K562 (cell line): ENCODE measurements around the gene GRB10. TPM values are rescaled to one million over a fixed set of nuclear protein-coding genes. Genes with fewer than 3 reads are reported as not detected.

Experiments
- ATAC-seq: fragments of 200-7000 bp; cut with Tn5 transposase; 3 replicates; pipeline ENCODE4 v1.9.1; 2020; ENCODE audit warnings: moderate library complexity
- BruUV-seq: library from RNA; stranded (reverse); fragments of 400-500 nt; replicated peaks from 2 replicates; lab custom pipeline; 2021; lab: Mats Ljungman, UMichigan
- CTCF ChIA-PET: fragments of 300-600 bp; formaldehyde crosslinking; extraction: SDS; loops from one replicate; lab custom pipeline; 2021; ENCODE audit warnings: low intra/inter-chr PET ratio; lab: Yijun Ruan, JAX
- POLR2A ChIA-PET: fragments of 300-600, 350-650 bp; sonication (Branson Sonifier 250); formaldehyde crosslinking; extraction: SDS; loops from one replicate; lab custom pipeline; 2021; ENCODE audit warnings: antibody characterized with exemption, inconsistent platforms; lab: Yijun Ruan, JAX
- DNase-seq, 4 experiments: peaks; one replicate each; pipeline versions ENCODE4 v3.0.0 to v3.0.0-alpha.2; 2011 to 2018; ENCODE audit warnings: low spot score in 3 of 4, mixed read lengths in 3 of 4; ENCODE audit errors: extremely low read depth in 1 of 4
- FAIRE-seq: peaks from 2 replicates; lab custom pipeline; 2011; peaks lifted over from hg19 to GRCh38; lab: Jason Lieb, UNC
- H2AFZ ChIP-seq: 2 replicates; pipeline ENCODE4 v1.6.0; 2011; ENCODE audit warnings: low read depth, low read length, control low read depth, inconsistent platforms
- H3K27ac ChIP-seq: fragments of 200-600 bp; 3 replicates; pipeline ENCODE4 v1.8.0; 2011; ENCODE audit warnings: low read depth, mild to moderate bottlenecking, control low read depth, inconsistent platforms, low read length, moderate library complexity, mixed read lengths; ENCODE audit errors: extremely low read depth
- H3K27me3 ChIP-seq, 2 experiments: fragments of 300-600 bp in 1 of 2; 2 replicates in 1 of 2; 3 replicates in 1 of 2; pipeline versions ENCODE4 v1.6.0 to v1.8.0; 2011; ENCODE audit warnings: inconsistent platforms in 2 of 2, low read length in 2 of 2, mild to moderate bottlenecking in 1 of 2, mixed read lengths in 1 of 2, moderate library complexity in 1 of 2; ENCODE audit not compliant: control insufficient read depth in 2 of 2, insufficient read depth in 2 of 2
- H3K36me3 ChIP-seq: fragments of 300-600 bp; 3 replicates; pipeline ENCODE4 v1.8.0; 2011; ENCODE audit warnings: mild to moderate bottlenecking, low read length, inconsistent platforms; ENCODE audit not compliant: control insufficient read depth, insufficient read depth
- H3K4me1 ChIP-seq, 2 experiments: fragments of 200-600 bp in 1 of 2; replicated peaks in 1 of 2; 2 replicates in 1 of 2; 3 replicates in 1 of 2; pipeline versions ENCODE4 v1.5.1 to v1.8.0; 2011; ENCODE audit warnings: inconsistent platforms in 2 of 2, low read length in 2 of 2, mild to moderate bottlenecking in 1 of 2, mixed read lengths in 1 of 2, moderate library complexity in 1 of 2; ENCODE audit not compliant: control insufficient read depth in 2 of 2, insufficient read depth in 2 of 2
- H3K4me2 ChIP-seq: 2 replicates; pipeline ENCODE4 v1.6.1; 2011; ENCODE audit warnings: low read length, control low read depth, inconsistent platforms, mixed read lengths; ENCODE audit not compliant: insufficient read depth
- H3K4me3 ChIP-seq: fragments of 200-600 bp; sonication (generic), shearing (Covaris generic); 2 replicates; pipeline ENCODE4 v1.5.1; 2016; ENCODE audit warnings: control low read depth, inconsistent platforms
- H3K79me2 ChIP-seq: fragments of 200-600 bp; 3 replicates; pipeline ENCODE4 v1.8.0; 2011; ENCODE audit warnings: low read length, inconsistent platforms; ENCODE audit not compliant: control insufficient read depth, insufficient read depth
- H3K9ac ChIP-seq, 2 experiments: 2 replicates each; pipeline versions ENCODE4 v1.6.0 to v1.6.1; 2011; ENCODE audit warnings: low read depth in 2 of 2, low read length in 2 of 2, control low read depth in 1 of 2, inconsistent platforms in 1 of 2, mild to moderate bottlenecking in 1 of 2, mixed read lengths in 1 of 2; ENCODE audit not compliant: insufficient read depth in 1 of 2
- H3K9me1 ChIP-seq: one replicate; pipeline ENCODE4 v1.6.0; 2011; ENCODE audit warnings: inconsistent platforms, mild to moderate bottlenecking, low read length, moderate library complexity; ENCODE audit not compliant: control insufficient read depth, insufficient read depth
- H3K9me3 ChIP-seq: replicated peaks from 2 replicates; pipeline ENCODE4 v1.5.1; 2011; ENCODE audit warnings: low read depth, low read length, inconsistent platforms; ENCODE audit not compliant: control insufficient read depth, insufficient read depth
- H4K20me1 ChIP-seq: replicated peaks from 2 replicates; pipeline ENCODE4 v1.6.1; 2011; ENCODE audit warnings: low read length, inconsistent platforms, mixed read lengths; ENCODE audit not compliant: control insufficient read depth, insufficient read depth
- ARID1B ChIP-seq: fragments of 450-650 bp; IDR thresholded peaks from 2 replicates; pipeline ENCODE4 v1.6.1; 2016; ENCODE audit warnings: antibody characterized with exemption, mild to moderate bottlenecking, inconsistent platforms
- ESRRA ChIP-seq: fragments of 450-650 bp; IDR thresholded peaks from 2 replicates; pipeline ENCODE4 v1.6.1; 2014; ENCODE audit warnings: low read depth, mild to moderate bottlenecking, moderate library complexity, borderline replicate concordance
- ETV5 ChIP-seq: sonication (generic); formaldehyde crosslinking; IDR thresholded peaks from 2 replicates; pipeline ENCODE4 v1.4.0; 2020; ENCODE audit warnings: low read depth, mild to moderate bottlenecking, missing genetic modification reagents
- HOXB6 ChIP-seq: fragments of 250-450 bp; sonication (Bioruptor Pico); IDR thresholded peaks from 2 replicates; pipeline ENCODE4 v1.5.1; 2022; ENCODE audit warnings: mild to moderate bottlenecking, borderline replicate concordance
- JUN ChIP-seq, 2 experiments: sonication (generic) in 1 of 2; formaldehyde crosslinking in 1 of 2; IDR thresholded peaks; 2 replicates each; pipeline versions ENCODE4 v1.6.1 to v1.8.0; 2012 to 2022; ENCODE audit warnings: borderline replicate concordance in 2 of 2, mild to moderate bottlenecking in 2 of 2, improper control_type of control experiment in 1 of 2, low read depth in 1 of 2, low read length in 1 of 2, missing genetic modification reagents in 1 of 2
- JUND ChIP-seq, 2 experiments: IDR thresholded peaks; 2 replicates in 1 of 2; 3 replicates in 1 of 2; pipeline ENCODE4 v1.6.1; 2011; ENCODE audit warnings: borderline replicate concordance in 2 of 2, low read depth in 2 of 2, low read length in 2 of 2, improper control_type of control experiment in 1 of 2, missing biosample characterization in 1 of 2, missing genetic modification characterization in 1 of 2, missing genetic modification reagents in 1 of 2
- NRF1 ChIP-seq, 2 experiments: fragments of 450-650 bp; IDR thresholded peaks in 1 of 2; conservative IDR thresholded peaks in 1 of 2; 2 replicates each; pipeline ENCODE4 v1.6.1; 2014; ENCODE audit warnings: mild to moderate bottlenecking in 2 of 2
- RHOXF2B ChIP-seq: fragments of 250-450 bp; sonication (Bioruptor Pico); conservative IDR thresholded peaks from 2 replicates; pipeline ENCODE4 v1.5.1; 2021
- SMAD1 ChIP-seq: fragments of 150-350 bp; IDR thresholded peaks from 2 replicates; pipeline ENCODE4 v1.6.1; 2014; ENCODE audit warnings: low read length, low read depth; ENCODE audit not compliant: partially characterized antibody
- XRCC5 ChIP-seq: fragments of 200-400 bp; formaldehyde crosslinking; IDR thresholded peaks from 2 replicates; pipeline ENCODE4 v1.6.1; 2017; ENCODE audit warnings: low read depth, mild to moderate bottlenecking, low read length
- ZNF212 ChIP-seq: fragments of 450-650 bp; formaldehyde crosslinking; IDR thresholded peaks from 2 replicates; pipeline ENCODE4 v1.4.0; 2020; ENCODE audit warnings: mild to moderate bottlenecking
- ZNF282 ChIP-seq: sonication (generic); formaldehyde crosslinking; IDR thresholded peaks from 2 replicates; pipeline ENCODE4 v1.8.1; 2023; ENCODE audit warnings: missing genetic modification reagents
- ZNF778 ChIP-seq: fragments of 450-650 bp; formaldehyde crosslinking; IDR thresholded peaks from 2 replicates; pipeline ENCODE4 v1.4.0; 2020; ENCODE audit warnings: mild to moderate bottlenecking, moderate library complexity
- WGBS: fragments of 100-300 bp; shearing (Covaris generic); methylation state at CpG from one replicate; pipeline ENCODE4 v1.1.6; 2016; ENCODE audit warnings: low coverage, mixed read lengths; ENCODE audit not compliant: insufficient coverage; ENCODE audit errors: missing lambda C conversion rate; 5-methylcytosine and 5-hydroxymethylcytosine counted together
- in situ Hi-C: fragments of 300-500 bp; cut with MboI; formaldehyde crosslinking; loops from 4 replicates; pipeline ENCODE4 v1.15.0; 2018; ENCODE audit warnings: inconsistent platforms, mixed read lengths
- intact Hi-C: fragments of 100-400 bp; cut with micrococcal nuclease; formaldehyde crosslinking; loops from 2 replicates; pipeline ENCODE4 v1.14.2; 2022
- polyA plus RNA-seq, 8 experiments: library from polyadenylated mRNA; depleted of rRNA in 4 of 8; stranded (reverse) in 5 of 8; unstranded in 3 of 8; fragments of >200 nt; fragmentation: Nextera tagmentation in 2 of 8; fragmentation: Illumina TruSeq in 1 of 8; extraction: Ambion mirVana in 2 of 8; extraction: Trizol in 1 of 8; gene quantifications; 2 replicates each; pipeline versions ENCODE4 v1.2.1 to v1.2.3, GENCODE V29; 2011 to 2014; ENCODE audit warnings: inconsistent platforms in 1 of 8, missing spikeins in 1 of 8
- total RNA-seq, 7 experiments: library from RNA; depleted of rRNA in 6 of 7; stranded (reverse); fragments of >200 nt in 6 of 7; fragmentation: Illumina TruSeq in 2 of 7; extraction: Trizol in 2 of 7; gene quantifications; 2 replicates each; pipeline versions ENCODE4 v1.2.1 to v1.2.3, GENCODE V29; 2011 to 2021; ENCODE audit warnings: low replicate concordance in 1 of 7
- TF ChIP-seq, protein P1 (sequence below), 2 experiments: fragments of 450-650 bp in 1 of 2; sonication (generic) in 1 of 2; formaldehyde crosslinking in 1 of 2; IDR thresholded peaks in 1 of 2; conservative IDR thresholded peaks in 1 of 2; 2 replicates each; pipeline versions ENCODE4 v1.6.1 to v1.8.1; 2016 to 2023; ENCODE audit warnings: mild to moderate bottlenecking in 2 of 2, moderate library complexity in 2 of 2, inconsistent platforms in 1 of 2, missing genetic modification reagents in 1 of 2
- TF ChIP-seq, protein P2 (sequence below), 2 experiments: fragments of 450-650 bp; conservative IDR thresholded peaks; 2 replicates each; pipeline ENCODE4 v1.6.1; 2017; ENCODE audit warnings: mild to moderate bottlenecking in 2 of 2, moderate library complexity in 2 of 2
- TF ChIP-seq, protein P3 (sequence below): fragments of 250-450 bp; sonication (Bioruptor Pico); IDR thresholded peaks from 2 replicates; pipeline ENCODE4 v1.5.1; 2021; ENCODE audit warnings: mild to moderate bottlenecking

Gene GRB10
- total and polyA plus RNA-seq, 9 of the 15 experiments (the other 6 are each of a cell fraction or from before 2014, with no cell fraction given) = 8.9 to 88.5 (median 40.7) TPM

DNA sequence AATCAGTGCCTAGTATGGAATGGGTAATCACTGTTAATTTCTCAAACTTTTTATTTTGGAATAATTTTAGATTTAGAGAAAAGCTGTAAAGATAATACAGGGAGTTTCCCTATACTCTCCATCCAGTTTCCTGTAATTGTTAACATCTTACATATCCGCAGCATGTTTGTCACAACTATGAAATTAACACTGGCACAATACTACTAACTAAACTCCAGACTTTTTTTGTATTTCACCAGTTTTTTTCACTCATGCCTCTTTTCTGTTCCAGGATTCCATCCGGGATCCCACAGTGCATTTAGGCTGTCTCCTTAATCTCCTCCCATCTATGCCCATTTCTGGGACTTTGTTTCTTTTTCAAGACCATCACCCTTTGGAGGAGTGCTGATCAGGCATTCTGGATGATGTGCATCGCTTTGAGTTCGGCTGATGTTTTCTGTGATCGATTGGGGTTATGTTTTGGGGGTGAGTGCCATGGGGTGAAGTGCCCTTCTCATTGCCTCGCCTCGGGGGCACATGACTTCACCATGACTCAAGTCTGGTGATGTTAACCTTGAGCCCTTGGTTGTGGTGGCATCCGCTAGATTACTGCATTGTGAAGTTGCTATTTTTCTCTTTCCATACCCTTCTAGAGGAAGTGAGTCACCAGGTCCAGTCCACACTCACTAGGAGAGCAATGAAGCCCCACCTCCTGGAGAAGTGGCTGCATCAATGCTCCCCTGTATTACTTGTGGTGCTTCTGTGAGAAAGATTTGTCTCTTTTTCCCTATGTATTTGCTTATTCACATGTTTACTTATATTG, 43.9 kb upstream of the GRB10 start:
- Histone ChIP-seq H3K36me3 (no peaks in the 10 kb centered on the region), H3K27me3 (peaks cover 7 to 29% of the 10 kb centered on the region in 2 experiments), H3K4me2 (no peak overlapping the region), H4K20me1 (no peaks in the 10 kb centered on the region), H3K4me1 (no peaks in the 10 kb centered on the region; a peak in 2 of 5 replicates), H3K9me3 (no peaks in the 10 kb centered on the region), H3K4me3 (no peak overlapping the region), H2AFZ (no peak overlapping the region), H3K9me1 (no peaks in the 10 kb centered on the region), H3K27ac (no peak overlapping the region), H3K9ac (no peak overlapping the region), H3K79me2 (no peaks in the 10 kb centered on the region)
- CTCF ChIA-PET = no interaction called here
- FAIRE-seq (peak; percentile 29), DNase-seq (peak in 1 of 4 experiments; percentile 12), ATAC-seq (peak; percentile 72)
- POLR2A ChIA-PET = no interaction called here
- intact Hi-C loops (no loop called here), in situ Hi-C loops (no loop called here)
- WGBS = 3% methylated on average over 8 of the region's 8 CpGs
- no TSS peak for BruUV-seq
- 0 out of 2 replicates have a peak, but pooled peaks have one; percentile 25 for TF ChIP-seq ETV5 (CRISPR knock-in tag)
- no peak for TF ChIP-seq HOXB6
- peak; percentile 43; the same call in 1 of the 2 replicates for TF ChIP-seq JUN (IDR thresholded peaks at IDR 0.05; ENCODE audit: borderline replicate concordance, low read depth, low read length)
- TF ChIP-seq JUN (CRISPR knock-in tag; IDR thresholded peaks at IDR 0.05; ENCODE audit: borderline replicate concordance) = no peak
- TF ChIP-seq ZNF282 (CRISPR knock-in tag) = no peak
- TF ChIP-seq, protein P1, sequence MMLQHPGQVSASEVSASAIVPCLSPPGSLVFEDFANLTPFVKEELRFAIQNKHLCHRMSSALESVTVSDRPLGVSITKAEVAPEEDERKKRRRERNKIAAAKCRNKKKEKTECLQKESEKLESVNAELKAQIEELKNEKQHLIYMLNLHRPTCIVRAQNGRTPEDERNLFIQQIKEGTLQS (IDR thresholded peaks at IDR 0.05) = peak; percentile 72
- TF ChIP-seq, protein P1 (CRISPR knock-in tag; conservative IDR thresholded peaks at IDR 0.05) = no peak
- peak; percentile 74; the same call in 1 of the 2 replicates for TF ChIP-seq JUND (IDR thresholded peaks at IDR 0.05; ENCODE audit: borderline replicate concordance, low read depth, low read length)
- TF ChIP-seq JUND (tag; IDR thresholded peaks at IDR 0.05; ENCODE audit: borderline replicate concordance, low read depth, low read length) = peak; percentile 58; the same call in 2 of the 3 replicates
- no peak for TF ChIP-seq ZNF212 (CRISPR knock-in tag)
- TF ChIP-seq, protein P2, sequence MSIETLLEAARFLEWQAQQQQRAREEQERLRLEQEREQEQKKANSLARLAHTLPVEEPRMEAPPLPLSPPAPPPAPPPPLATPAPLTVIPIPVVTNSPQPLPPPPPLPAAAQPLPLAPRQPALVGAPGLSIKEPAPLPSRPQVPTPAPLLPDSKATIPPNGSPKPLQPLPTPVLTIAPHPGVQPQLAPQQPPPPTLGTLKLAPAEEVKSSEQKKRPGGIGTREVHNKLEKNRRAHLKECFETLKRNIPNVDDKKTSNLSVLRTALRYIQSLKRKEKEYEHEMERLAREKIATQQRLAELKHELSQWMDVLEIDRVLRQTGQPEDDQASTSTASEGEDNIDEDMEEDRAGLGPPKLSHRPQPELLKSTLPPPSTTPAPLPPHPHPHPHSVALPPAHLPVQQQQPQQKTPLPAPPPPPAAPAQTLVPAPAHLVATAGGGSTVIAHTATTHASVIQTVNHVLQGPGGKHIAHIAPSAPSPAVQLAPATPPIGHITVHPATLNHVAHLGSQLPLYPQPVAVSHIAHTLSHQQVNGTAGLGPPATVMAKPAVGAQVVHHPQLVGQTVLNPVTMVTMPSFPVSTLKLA (conservative IDR thresholded peaks at IDR 0.05) = no peak
- TF ChIP-seq RHOXF2B (CRISPR knock-in tag) = no peak
- TF ChIP-seq ARID1B = peak; percentile 40
- no peak for TF ChIP-seq SMAD1
- TF ChIP-seq XRCC5 = no peak
- TF ChIP-seq ESRRA = no peak
- TF ChIP-seq, protein P3, sequence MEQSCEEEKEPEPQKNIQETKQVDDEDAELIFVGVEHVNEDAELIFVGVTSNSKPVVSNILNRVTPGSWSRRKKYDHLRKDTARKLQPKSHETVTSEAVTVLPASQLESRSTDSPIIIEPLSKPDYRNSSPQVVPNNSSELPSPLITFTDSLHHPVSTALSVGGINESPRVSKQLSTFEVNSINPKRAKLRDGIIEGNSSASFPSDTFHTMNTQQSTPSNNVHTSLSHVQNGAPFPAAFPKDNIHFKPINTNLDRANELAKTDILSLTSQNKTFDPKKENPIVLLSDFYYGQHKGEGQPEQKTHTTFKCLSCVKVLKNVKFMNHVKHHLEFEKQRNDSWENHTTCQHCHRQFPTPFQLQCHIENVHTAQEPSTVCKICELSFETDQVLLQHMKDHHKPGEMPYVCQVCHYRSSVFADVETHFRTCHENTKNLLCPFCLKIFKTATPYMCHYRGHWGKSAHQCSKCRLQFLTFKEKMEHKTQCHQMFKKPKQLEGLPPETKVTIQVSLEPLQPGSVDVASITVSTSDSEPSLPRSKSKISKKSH (CRISPR knock-in tag) = no peak
- no peak for TF ChIP-seq NRF1 (conservative IDR thresholded peaks at IDR 0.05 in 1 of 2, IDR thresholded peaks at IDR 0.05 in 1 of 2)
- no peak for TF ChIP-seq ZNF778 (CRISPR knock-in tag)
